HepG2 (cell line): ENCODE data around the gene TOM1L2. TPM values are rescaled to one million over a fixed set of nuclear protein-coding genes. Genes with fewer than 3 reads are reported as not detected.
A peak's percentile ranks its signal among the peaks of the same experiment; 100 is the strongest.

Experiments
- ELF3 ChIP-seq: IDR thresholded peaks from 2 replicates; pipeline ENCODE4 v1.6.1; 2016; ENCODE audit warnings: missing genetic modification reagents, missing compliant biosample characterization
- FOXA3 ChIP-seq: IDR thresholded peaks from 2 replicates; pipeline ENCODE4 v1.6.1; 2016; ENCODE audit warnings: missing genetic modification reagents, missing compliant biosample characterization
- GATAD1 ChIP-seq: IDR thresholded peaks from 2 replicates; pipeline ENCODE4 v1.6.1; 2016; ENCODE audit warnings: missing genetic modification reagents, missing compliant biosample characterization
- HDAC1 ChIP-seq: sonication (generic); formaldehyde crosslinking; IDR thresholded peaks from 2 replicates; pipeline ENCODE4 v1.5.1; 2020; ENCODE audit warnings: mild to moderate bottlenecking, missing genetic modification reagents
- HHEX ChIP-seq: IDR thresholded peaks from 2 replicates; pipeline ENCODE4 v1.6.1; 2016; ENCODE audit warnings: control low read depth
- MTA1 ChIP-seq: sonication (generic); formaldehyde crosslinking; IDR thresholded peaks from 2 replicates; pipeline ENCODE4 v1.4.0; 2020; ENCODE audit warnings: missing genetic modification reagents, mild to moderate bottlenecking, borderline replicate concordance
- SOX13 ChIP-seq, 3 experiments: fragments of 450-650 bp in 1 of 3; sonication (generic) in 1 of 3; formaldehyde crosslinking in 1 of 3; IDR thresholded peaks in 2 of 3; conservative IDR thresholded peaks in 1 of 3; 2 replicates each; pipeline versions ENCODE4 v1.5.0 to v1.6.1; 2016 to 2020; ENCODE audit warnings: antibody characterized with exemption in 1 of 3, mild to moderate bottlenecking in 1 of 3, missing compliant biosample characterization in 1 of 3, missing genetic modification reagents in 1 of 3, moderate library complexity in 1 of 3
- THAP11 ChIP-seq: IDR thresholded peaks from 2 replicates; pipeline ENCODE4 v1.6.1; 2016; ENCODE audit warnings: missing biosample characterization, missing genetic modification reagents
- XRCC5 ChIP-seq: fragments of 200-400 bp; formaldehyde crosslinking; optimal IDR thresholded peaks from 2 replicates; pipeline ENCODE3; 2017; ENCODE audit warnings: mild to moderate bottlenecking, low read length
- ZNF343 ChIP-seq: sonication (generic); formaldehyde crosslinking; IDR thresholded peaks from 2 replicates; pipeline ENCODE4 v1.4.0; 2020; ENCODE audit warnings: mild to moderate bottlenecking, missing genetic modification reagents
- ZNF775 ChIP-seq: sonication (generic); formaldehyde crosslinking; IDR thresholded peaks from 2 replicates; pipeline ENCODE4 v1.4.0; 2020; ENCODE audit warnings: missing genetic modification reagents, mild to moderate bottlenecking, moderate library complexity, borderline replicate concordance
- ZNF839 ChIP-seq: sonication (generic); formaldehyde crosslinking; IDR thresholded peaks from 2 replicates; pipeline ENCODE4 v1.4.0; 2020; ENCODE audit warnings: missing genetic modification reagents, mild to moderate bottlenecking, borderline replicate concordance
- ZSCAN9 ChIP-seq: IDR thresholded peaks from 2 replicates; pipeline ENCODE4 v1.6.1; 2016; ENCODE audit warnings: borderline replicate concordance
- polyA plus RNA-seq, 8 experiments: library from polyadenylated mRNA; depleted of rRNA in 3 of 8; stranded (reverse) in 7 of 8; unstranded in 1 of 8; fragments of >200 nt; fragmentation: Illumina TruSeq in 4 of 8; extraction: Trizol in 4 of 8; gene quantifications; 2 replicates each; pipeline versions ENCODE4 v1.2.1 to v1.2.3, GENCODE V29; 2011 to 2016; ENCODE audit warnings: low read depth in 4 of 8, missing spikeins in 1 of 8, mixed read lengths in 1 of 8; ENCODE audit not compliant: insufficient read depth in 1 of 8
- total RNA-seq, 5 experiments: library from RNA; depleted of rRNA; stranded (reverse); fragments of >200 nt; fragmentation: Illumina TruSeq; extraction: Trizol; gene quantifications; 2 replicates each; pipeline ENCODE4 v1.2.3, GENCODE V29; 2016; ENCODE audit warnings: low read depth in 1 of 5
- TF ChIP-seq, protein P1 (sequence below): sonication (generic); formaldehyde crosslinking; IDR thresholded peaks from 2 replicates; pipeline ENCODE4 v1.5.0; 2020; ENCODE audit warnings: mild to moderate bottlenecking, missing genetic modification reagents, borderline replicate concordance
- TF ChIP-seq, protein P2 (sequence below): sonication (generic); formaldehyde crosslinking; IDR thresholded peaks from 2 replicates; pipeline ENCODE4 v1.4.0; 2020; ENCODE audit warnings: missing genetic modification reagents
- TF ChIP-seq, protein P3 (sequence below): sonication (generic); formaldehyde crosslinking; IDR thresholded peaks from 2 replicates; pipeline ENCODE4 v1.5.1; 2020; ENCODE audit warnings: missing genetic modification reagents, mild to moderate bottlenecking, borderline replicate concordance
- TF ChIP-seq, protein P4 (sequence below): sonication (generic); formaldehyde crosslinking; IDR thresholded peaks from 2 replicates; pipeline ENCODE4 v1.5.0; 2020; ENCODE audit warnings: missing genetic modification reagents
- TF ChIP-seq, protein P5 (sequence below): IDR thresholded peaks from 2 replicates; pipeline ENCODE4 v1.6.1; 2018; ENCODE audit warnings: missing genetic modification reagents
- TF ChIP-seq, protein P6 (sequence below): sonication (generic); formaldehyde crosslinking; IDR thresholded peaks from 2 replicates; pipeline ENCODE4 v1.5.0; 2020; ENCODE audit warnings: missing genetic modification reagents, mild to moderate bottlenecking, borderline replicate concordance

Gene TOM1L2
- total and polyA plus RNA-seq, 2 of the 13 experiments (the other 11 are each of a cell fraction or from before 2014, with no cell fraction given) = 4.7 to 7.4 TPM

DNA sequence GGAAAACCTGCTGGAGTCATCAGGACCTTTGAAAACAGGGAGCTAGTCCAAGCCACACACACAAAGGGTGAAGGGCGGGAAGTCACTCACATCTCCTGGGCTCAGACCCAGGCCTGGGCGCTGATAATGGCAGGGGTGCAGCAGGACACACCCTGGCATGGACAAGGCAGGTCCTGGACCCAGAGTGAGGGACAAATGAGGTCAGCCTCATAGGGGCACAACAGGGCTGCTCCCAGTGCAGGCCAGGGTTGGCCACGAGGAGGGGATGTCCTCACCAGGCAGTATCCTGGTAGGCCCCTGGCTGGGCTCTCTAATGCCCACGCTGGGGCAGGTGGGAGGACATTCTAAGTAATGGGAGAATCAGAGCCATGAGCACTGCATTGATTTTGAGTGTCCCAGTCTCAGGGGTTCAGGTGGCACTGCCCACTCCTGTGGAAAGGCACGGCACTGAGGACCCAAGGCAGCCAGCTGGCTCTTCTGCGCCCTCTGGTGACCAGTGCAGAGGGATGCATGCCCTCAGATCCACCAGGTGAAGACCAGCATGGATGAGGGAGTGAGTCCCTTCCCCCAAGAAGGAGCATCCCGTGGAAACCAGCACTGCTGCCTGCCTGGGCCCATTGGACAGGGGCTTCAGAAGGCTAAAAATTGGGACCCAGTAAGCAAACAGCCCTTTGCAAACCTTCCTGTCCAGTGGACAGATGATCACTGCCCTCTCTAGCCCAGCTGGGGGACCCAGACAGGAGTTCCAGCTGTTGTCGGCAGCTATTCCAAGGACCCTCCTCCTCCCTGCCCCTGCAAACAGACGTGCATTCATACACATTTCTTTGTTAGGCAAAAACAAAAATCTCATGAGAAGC, 112.1 kb downstream of the TOM1L2 start (continued):
- TF ChIP-seq FOXA3 (0 out of 2 replicates have a peak, but pooled peaks have one; percentile 13), THAP11 (CRISPR knock-in tag) (peak; percentile 63; the same call in 1 of the 2 replicates), ZSCAN9 (CRISPR knock-in tag) (no peak), GATAD1 (CRISPR knock-in tag) (no peak), HHEX (CRISPR knock-in tag) (no peak), HDAC1 (no peak), ELF3 (CRISPR knock-in tag) (no peak), ZNF775 (CRISPR knock-in tag) (no peak), MTA1 (CRISPR knock-in tag) (peak; percentile 55; the same call in 1 of the 2 replicates), ZNF343 (CRISPR knock-in tag) (no peak), XRCC5 (peak; percentile 83), SOX13 (IDR thresholded peaks at IDR 0.05) (no peak), SOX13 (CRISPR knock-in tag; conservative IDR thresholded peaks at IDR 0.05 in 1 of 2, IDR thresholded peaks at IDR 0.05 in 1 of 2) (no peak), ZNF839 (CRISPR knock-in tag) (no peak)
- TF ChIP-seq, protein P1, sequence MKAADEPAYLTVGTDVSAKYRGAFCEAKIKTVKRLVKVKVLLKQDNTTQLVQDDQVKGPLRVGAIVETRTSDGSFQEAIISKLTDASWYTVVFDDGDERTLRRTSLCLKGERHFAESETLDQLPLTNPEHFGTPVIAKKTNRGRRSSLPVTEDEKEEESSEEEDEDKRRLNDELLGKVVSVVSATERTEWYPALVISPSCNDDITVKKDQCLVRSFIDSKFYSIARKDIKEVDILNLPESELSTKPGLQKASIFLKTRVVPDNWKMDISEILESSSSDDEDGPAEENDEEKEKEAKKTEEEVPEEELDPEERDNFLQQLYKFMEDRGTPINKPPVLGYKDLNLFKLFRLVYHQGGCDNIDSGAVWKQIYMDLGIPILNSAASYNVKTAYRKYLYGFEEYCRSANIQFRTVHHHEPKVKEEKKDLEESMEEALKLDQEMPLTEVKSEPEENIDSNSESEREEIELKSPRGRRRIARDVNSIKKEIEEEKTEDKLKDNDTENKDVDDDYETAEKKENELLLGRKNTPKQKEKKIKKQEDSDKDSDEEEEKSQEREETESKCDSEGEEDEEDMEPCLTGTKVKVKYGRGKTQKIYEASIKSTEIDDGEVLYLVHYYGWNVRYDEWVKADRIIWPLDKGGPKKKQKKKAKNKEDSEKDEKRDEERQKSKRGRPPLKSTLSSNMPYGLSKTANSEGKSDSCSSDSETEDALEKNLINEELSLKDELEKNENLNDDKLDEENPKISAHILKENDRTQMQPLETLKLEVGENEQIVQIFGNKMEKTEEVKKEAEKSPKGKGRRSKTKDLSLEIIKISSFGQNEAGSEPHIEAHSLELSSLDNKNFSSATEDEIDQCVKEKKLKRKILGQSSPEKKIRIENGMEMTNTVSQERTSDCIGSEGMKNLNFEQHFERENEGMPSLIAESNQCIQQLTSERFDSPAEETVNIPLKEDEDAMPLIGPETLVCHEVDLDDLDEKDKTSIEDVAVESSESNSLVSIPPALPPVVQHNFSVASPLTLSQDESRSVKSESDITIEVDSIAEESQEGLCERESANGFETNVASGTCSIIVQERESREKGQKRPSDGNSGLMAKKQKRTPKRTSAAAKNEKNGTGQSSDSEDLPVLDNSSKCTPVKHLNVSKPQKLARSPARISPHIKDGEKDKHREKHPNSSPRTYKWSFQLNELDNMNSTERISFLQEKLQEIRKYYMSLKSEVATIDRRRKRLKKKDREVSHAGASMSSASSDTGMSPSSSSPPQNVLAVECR (CRISPR knock-in tag) = peak; percentile 28; the same call in 1 of the 2 replicates
- TF ChIP-seq, protein P2, sequence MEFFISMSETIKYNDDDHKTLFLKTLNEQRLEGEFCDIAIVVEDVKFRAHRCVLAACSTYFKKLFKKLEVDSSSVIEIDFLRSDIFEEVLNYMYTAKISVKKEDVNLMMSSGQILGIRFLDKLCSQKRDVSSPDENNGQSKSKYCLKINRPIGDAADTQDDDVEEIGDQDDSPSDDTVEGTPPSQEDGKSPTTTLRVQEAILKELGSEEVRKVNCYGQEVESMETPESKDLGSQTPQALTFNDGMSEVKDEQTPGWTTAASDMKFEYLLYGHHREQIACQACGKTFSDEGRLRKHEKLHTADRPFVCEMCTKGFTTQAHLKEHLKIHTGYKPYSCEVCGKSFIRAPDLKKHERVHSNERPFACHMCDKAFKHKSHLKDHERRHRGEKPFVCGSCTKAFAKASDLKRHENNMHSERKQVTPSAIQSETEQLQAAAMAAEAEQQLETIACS = no peak
- TF ChIP-seq, protein P3, sequence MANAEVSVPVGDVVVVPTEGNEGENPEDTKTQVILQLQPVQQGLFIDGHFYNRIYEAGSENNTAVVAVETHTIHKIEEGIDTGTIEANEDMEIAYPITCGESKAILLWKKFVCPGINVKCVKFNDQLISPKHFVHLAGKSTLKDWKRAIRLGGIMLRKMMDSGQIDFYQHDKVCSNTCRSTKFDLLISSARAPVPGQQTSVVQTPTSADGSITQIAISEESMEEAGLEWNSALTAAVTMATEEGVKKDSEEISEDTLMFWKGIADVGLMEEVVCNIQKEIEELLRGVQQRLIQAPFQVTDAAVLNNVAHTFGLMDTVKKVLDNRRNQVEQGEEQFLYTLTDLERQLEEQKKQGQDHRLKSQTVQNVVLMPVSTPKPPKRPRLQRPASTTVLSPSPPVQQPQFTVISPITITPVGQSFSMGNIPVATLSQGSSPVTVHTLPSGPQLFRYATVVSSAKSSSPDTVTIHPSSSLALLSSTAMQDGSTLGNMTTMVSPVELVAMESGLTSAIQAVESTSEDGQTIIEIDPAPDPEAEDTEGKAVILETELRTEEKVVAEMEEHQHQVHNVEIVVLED (CRISPR knock-in tag) = no peak
- TF ChIP-seq, protein P4, sequence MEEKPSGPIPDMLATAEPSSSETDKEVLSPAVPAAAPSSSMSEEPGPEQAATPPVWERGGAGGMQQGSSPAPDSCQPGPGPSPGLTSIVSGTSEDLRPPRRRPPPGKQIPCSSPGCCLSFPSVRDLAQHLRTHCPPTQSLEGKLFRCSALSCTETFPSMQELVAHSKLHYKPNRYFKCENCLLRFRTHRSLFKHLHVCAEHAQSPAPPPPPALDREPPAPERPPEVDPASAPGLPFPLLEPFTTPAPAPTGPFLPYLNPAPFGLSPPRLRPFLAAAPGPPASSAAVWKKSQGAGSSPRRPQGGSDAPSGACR (CRISPR knock-in tag) = no peak
- TF ChIP-seq, protein P5, sequence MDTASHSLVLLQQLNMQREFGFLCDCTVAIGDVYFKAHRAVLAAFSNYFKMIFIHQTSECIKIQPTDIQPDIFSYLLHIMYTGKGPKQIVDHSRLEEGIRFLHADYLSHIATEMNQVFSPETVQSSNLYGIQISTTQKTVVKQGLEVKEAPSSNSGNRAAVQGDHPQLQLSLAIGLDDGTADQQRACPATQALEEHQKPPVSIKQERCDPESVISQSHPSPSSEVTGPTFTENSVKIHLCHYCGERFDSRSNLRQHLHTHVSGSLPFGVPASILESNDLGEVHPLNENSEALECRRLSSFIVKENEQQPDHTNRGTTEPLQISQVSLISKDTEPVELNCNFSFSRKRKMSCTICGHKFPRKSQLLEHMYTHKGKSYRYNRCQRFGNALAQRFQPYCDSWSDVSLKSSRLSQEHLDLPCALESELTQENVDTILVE (CRISPR knock-in tag) = no peak
- TF ChIP-seq, protein P6, sequence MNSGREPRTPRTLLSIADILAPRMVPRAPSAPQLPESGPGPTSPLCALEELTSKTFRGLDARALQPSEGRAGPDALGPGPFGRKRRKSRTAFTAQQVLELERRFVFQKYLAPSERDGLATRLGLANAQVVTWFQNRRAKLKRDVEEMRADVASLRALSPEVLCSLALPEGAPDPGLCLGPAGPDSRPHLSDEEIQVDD = peak; percentile 74; the same call in 1 of the 2 replicates
